Measurements from ENCODE around the gene ZCWPW2.

The ZCWPW2 gene

DNA sequence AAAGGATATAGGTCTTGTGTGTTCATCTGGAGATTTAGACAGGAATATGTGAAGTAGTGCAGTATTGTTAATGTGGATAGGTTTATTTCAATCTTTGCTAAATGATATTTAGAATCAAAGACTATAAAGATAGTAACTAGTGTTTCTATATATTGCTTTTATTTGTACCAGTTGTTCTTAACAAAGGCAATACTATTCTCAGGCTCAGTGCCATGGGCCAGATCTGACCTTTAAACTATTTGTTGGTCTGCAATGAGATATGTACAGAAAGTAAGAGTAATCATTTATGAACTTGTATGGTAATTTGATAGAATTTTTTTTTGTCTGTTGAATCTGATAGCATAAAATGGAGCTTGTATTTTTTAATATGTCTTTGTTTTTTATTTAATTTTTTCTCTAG lies 146.8 kb downstream of the ZCWPW2 start:
- no peak overlapping the region for H3K27ac ChIP-seq (ENCODE audit: low read length)
- H3K4me3 ChIP-seq (ENCODE audit: low read length) = no peak overlapping the region
- no peaks in the 10 kb centered on the region for H3K27me3 ChIP-seq (ENCODE audit: control insufficient read depth, insufficient read depth, low read length)
- no peaks in the 10 kb centered on the region for H3K4me1 ChIP-seq (ENCODE audit: control insufficient read depth, insufficient read depth, low read length)
- DNase-seq (ENCODE audit: low read depth, low spot score) = no peak
- H3K9me3 ChIP-seq (ENCODE audit: control insufficient read depth, insufficient read depth, low read length) = no peaks in the 10 kb centered on the region
- no peaks in the 10 kb centered on the region for H3K36me3 ChIP-seq (ENCODE audit: control insufficient read depth, insufficient read depth, low read length)

GRCh38 chr3:28502397-28502937 lies 153.9 kb downstream of the ZCWPW2 start:
- H3K9me3 ChIP-seq (ENCODE audit: control insufficient read depth, insufficient read depth, low read length) = no peaks in the 10 kb centered on the region
- no peaks in the 10 kb centered on the region for H3K27me3 ChIP-seq (ENCODE audit: control insufficient read depth, insufficient read depth, low read length)
- no CpG with 5 or more reads among the region's 6 CpGs for WGBS (ENCODE audit: insufficient coverage, insufficient read length)
- no peaks in the 10 kb centered on the region for H3K36me3 ChIP-seq (ENCODE audit: control insufficient read depth, insufficient read depth, low read length)
- no peak overlapping the region for H3K27ac ChIP-seq (ENCODE audit: low read length)
- no peak overlapping the region for H3K4me3 ChIP-seq (ENCODE audit: low read length)
- no peak for DNase-seq (ENCODE audit: low read depth, low spot score)
- H3K4me1 ChIP-seq (ENCODE audit: control insufficient read depth, insufficient read depth, low read length) = no peaks in the 10 kb centered on the region

- DNase-seq (ENCODE audit: low read depth, low spot score) = no peak
- no peak overlapping the region for H3K4me3 ChIP-seq (ENCODE audit: low read length)
- WGBS (ENCODE audit: insufficient coverage, insufficient read length) = no CpG with 5 or more reads among the region's 1 CpG
- H3K36me3 ChIP-seq (ENCODE audit: control insufficient read depth, insufficient read depth, low read length) = no peaks in the 10 kb centered on the region
- no peak overlapping the region for H3K27ac ChIP-seq (ENCODE audit: low read length)
- no peaks in the 10 kb centered on the region for H3K9me3 ChIP-seq (ENCODE audit: control insufficient read depth, insufficient read depth, low read length)
- no peaks in the 10 kb centered on the region for H3K27me3 ChIP-seq (ENCODE audit: control insufficient read depth, insufficient read depth, low read length)
- H3K4me1 ChIP-seq (ENCODE audit: control insufficient read depth, insufficient read depth, low read length) = no peaks in the 10 kb centered on the region
These were observed 156.5 kb downstream of the ZCWPW2 start for GRCh38 chr3:28504976-28505375.

DNA sequence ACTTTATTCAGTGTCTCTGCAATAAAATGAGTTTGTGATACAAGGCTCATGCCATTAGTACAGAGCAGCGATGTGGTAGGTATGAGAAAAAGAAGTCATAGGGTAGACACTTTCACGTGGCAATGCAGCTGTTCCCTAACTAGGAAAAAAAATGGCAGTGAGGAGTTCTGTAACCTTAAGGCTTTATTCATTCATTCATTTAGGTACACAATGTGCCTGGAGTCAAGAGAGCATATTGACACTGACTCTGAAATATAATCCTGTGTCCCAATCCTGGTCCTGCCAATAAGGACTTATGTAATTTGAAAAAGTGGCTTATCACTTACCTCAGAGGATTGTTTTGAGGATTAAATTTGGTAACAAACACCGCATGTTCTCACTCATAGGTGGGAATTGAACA lies 173.1 kb downstream of the ZCWPW2 start:
- no peak overlapping the region for H3K27ac ChIP-seq (ENCODE audit: low read length)
- no peaks in the 10 kb centered on the region for H3K9me3 ChIP-seq (ENCODE audit: control insufficient read depth, insufficient read depth, low read length)
- no peaks in the 10 kb centered on the region for H3K36me3 ChIP-seq (ENCODE audit: control insufficient read depth, insufficient read depth, low read length)
- WGBS (ENCODE audit: insufficient coverage, insufficient read length) = no CpG with 5 or more reads among the region's 3 CpGs
- no peaks in the 10 kb centered on the region for H3K4me1 ChIP-seq (ENCODE audit: control insufficient read depth, insufficient read depth, low read length)
- H3K27me3 ChIP-seq (ENCODE audit: control insufficient read depth, insufficient read depth, low read length) = no peaks in the 10 kb centered on the region
- no peak for DNase-seq (ENCODE audit: low read depth, low spot score)
- no peak overlapping the region for H3K4me3 ChIP-seq (ENCODE audit: low read length)

DNA sequence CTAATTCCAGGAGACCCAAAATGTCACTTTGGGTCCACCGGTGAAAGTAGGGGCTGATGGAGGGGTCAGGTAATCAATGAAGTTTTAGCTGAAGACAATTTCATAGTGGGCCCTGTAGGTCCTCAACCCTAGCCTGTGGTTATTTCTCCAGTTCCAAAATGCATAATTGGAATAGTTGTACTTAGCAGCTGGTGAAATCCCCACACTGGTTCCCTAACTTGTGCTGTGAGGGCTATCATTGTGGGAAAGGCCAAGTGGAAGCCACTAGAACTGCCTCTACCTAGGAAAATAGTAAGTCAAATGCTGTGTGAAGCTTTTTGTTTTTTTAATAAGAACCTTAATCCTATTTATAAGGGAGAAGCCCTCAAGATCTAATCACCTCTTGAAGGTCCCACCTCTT lies 193.8 kb downstream of the ZCWPW2 start:
- Histone ChIP-seq H3K27me3 (ENCODE audit: control insufficient read depth, insufficient read depth, low read length) (no peaks in the 10 kb centered on the region), H3K27ac (ENCODE audit: low read length) (no peak overlapping the region), H3K4me3 (ENCODE audit: low read length) (no peak overlapping the region), H3K9me3 (ENCODE audit: control insufficient read depth, insufficient read depth, low read length) (no peaks in the 10 kb centered on the region), H3K36me3 (ENCODE audit: control insufficient read depth, insufficient read depth, low read length) (no peaks in the 10 kb centered on the region), H3K4me1 (ENCODE audit: control insufficient read depth, insufficient read depth, low read length) (no peaks in the 10 kb centered on the region)
- WGBS (ENCODE audit: insufficient coverage, insufficient read length) = no CpG with 5 or more reads among the region's 1 CpG
- DNase-seq (ENCODE audit: low read depth, low spot score) = no peak

DNA sequence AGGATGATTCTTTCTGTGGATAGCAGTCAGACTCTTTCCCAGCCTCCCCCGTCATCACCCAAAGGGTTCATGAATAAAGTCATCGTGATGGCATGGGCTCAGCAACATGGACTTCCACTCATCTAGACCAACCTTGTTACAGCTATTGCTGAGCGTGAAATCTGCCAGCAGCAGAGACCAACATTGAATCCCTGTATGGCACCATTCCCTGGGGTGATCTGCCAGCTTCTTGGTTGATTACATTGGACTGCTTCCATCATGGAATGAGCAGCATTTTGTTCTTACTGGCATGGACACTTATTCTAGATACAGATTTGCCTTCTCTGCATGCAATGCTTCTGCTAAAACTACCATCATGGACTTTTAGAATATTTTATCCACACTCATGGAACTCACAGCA lies 195.7 kb downstream of the ZCWPW2 start:
- no peak for DNase-seq (ENCODE audit: low read depth, low spot score)
- no peak overlapping the region for H3K27ac ChIP-seq (ENCODE audit: low read length)
- no peak overlapping the region for H3K4me3 ChIP-seq (ENCODE audit: low read length)
- no CpG with 5 or more reads among the region's 3 CpGs for WGBS (ENCODE audit: insufficient coverage, insufficient read length)
- H3K27me3 ChIP-seq (ENCODE audit: control insufficient read depth, insufficient read depth, low read length) = no peaks in the 10 kb centered on the region
- H3K9me3 ChIP-seq (ENCODE audit: control insufficient read depth, insufficient read depth, low read length) = no peaks in the 10 kb centered on the region
- H3K36me3 ChIP-seq (ENCODE audit: control insufficient read depth, insufficient read depth, low read length) = no peaks in the 10 kb centered on the region
- no peaks in the 10 kb centered on the region for H3K4me1 ChIP-seq (ENCODE audit: control insufficient read depth, insufficient read depth, low read length)

DNA sequence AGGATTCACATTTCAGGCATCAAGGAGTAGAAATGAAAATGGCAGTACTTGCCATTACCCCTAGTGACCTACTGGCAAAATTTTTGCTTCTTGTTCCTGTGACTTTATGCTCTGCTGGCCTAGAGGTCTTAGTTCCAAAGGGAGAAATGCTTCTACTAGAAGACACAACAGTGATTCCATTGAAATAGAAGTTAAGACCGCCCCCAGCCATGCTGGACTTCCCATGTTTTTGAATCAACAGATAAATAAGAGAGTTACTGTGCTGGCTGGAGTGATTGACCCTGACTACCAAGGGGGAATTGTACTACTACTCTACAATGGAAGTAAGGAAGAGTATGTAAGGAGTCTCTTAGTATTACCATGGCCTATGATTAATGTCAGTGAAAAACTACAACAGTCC lies 196.3 kb downstream of the ZCWPW2 start:
- no CpG with 5 or more reads among the region's 1 CpG for WGBS (ENCODE audit: insufficient coverage, insufficient read length)

DNA sequence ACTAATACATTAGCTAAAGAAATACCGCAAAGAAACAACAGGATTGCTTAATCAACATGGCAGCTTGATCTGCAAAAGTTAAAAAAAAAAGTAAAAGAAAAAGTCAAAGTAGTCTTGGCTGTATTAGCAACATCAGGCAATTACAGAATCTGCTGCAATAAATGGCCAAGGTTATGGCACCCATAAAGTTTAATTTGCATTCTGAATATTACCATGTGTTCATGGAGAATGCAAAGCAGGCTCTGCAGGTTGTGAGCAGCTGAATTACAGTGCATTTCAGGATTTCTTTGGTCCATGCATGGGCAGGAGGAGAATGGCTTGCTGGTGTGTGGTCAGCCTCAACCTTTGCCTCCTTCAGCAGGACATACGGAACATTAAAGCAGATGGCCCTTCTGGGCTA lies 199.2 kb downstream of the ZCWPW2 start:
- H3K4me3 ChIP-seq (ENCODE audit: low read length) = no peak overlapping the region
- no CpG with 5 or more reads among the region's 2 CpGs for WGBS (ENCODE audit: insufficient coverage, insufficient read length)
- no peak for DNase-seq (ENCODE audit: low read depth, low spot score)

More for the DNA sequence above, 196.3 kb downstream of the ZCWPW2 start:
- no peak for DNase-seq (ENCODE audit: low read depth, low spot score)
- Histone ChIP-seq H3K36me3 (ENCODE audit: control insufficient read depth, insufficient read depth, low read length) (no peaks in the 10 kb centered on the region), H3K27me3 (ENCODE audit: control insufficient read depth, insufficient read depth, low read length) (no peaks in the 10 kb centered on the region), H3K27ac (ENCODE audit: low read length) (no peak overlapping the region), H3K4me1 (ENCODE audit: control insufficient read depth, insufficient read depth, low read length) (no peaks in the 10 kb centered on the region), H3K4me3 (ENCODE audit: low read length) (no peak overlapping the region), H3K9me3 (ENCODE audit: control insufficient read depth, insufficient read depth, low read length) (no peaks in the 10 kb centered on the region)

GRCh38 chr3:28553175-28553574 lies 204.7 kb downstream of the ZCWPW2 start:
- no peak overlapping the region for H3K27ac ChIP-seq (ENCODE audit: low read length)
- H3K36me3 ChIP-seq (ENCODE audit: control insufficient read depth, insufficient read depth, low read length) = no peaks in the 10 kb centered on the region
- no CpG with 5 or more reads among the region's 3 CpGs for WGBS (ENCODE audit: insufficient coverage, insufficient read length)
- no peaks in the 10 kb centered on the region for H3K9me3 ChIP-seq (ENCODE audit: control insufficient read depth, insufficient read depth, low read length)
- no peak for DNase-seq (ENCODE audit: low read depth, low spot score)
- no peaks in the 10 kb centered on the region for H3K27me3 ChIP-seq (ENCODE audit: control insufficient read depth, insufficient read depth, low read length)
- H3K4me3 ChIP-seq (ENCODE audit: low read length) = no peak overlapping the region
- H3K4me1 ChIP-seq (ENCODE audit: control insufficient read depth, insufficient read depth, low read length) = no peaks in the 10 kb centered on the region

More for the DNA sequence above, 199.2 kb downstream of the ZCWPW2 start:
- H3K36me3 ChIP-seq (ENCODE audit: control insufficient read depth, insufficient read depth, low read length) = no peaks in the 10 kb centered on the region
- no peaks in the 10 kb centered on the region for H3K4me1 ChIP-seq (ENCODE audit: control insufficient read depth, insufficient read depth, low read length)
- no peaks in the 10 kb centered on the region for H3K27me3 ChIP-seq (ENCODE audit: control insufficient read depth, insufficient read depth, low read length)
- no peaks in the 10 kb centered on the region for H3K9me3 ChIP-seq (ENCODE audit: control insufficient read depth, insufficient read depth, low read length)
- no peak overlapping the region for H3K27ac ChIP-seq (ENCODE audit: low read length)

DNA sequence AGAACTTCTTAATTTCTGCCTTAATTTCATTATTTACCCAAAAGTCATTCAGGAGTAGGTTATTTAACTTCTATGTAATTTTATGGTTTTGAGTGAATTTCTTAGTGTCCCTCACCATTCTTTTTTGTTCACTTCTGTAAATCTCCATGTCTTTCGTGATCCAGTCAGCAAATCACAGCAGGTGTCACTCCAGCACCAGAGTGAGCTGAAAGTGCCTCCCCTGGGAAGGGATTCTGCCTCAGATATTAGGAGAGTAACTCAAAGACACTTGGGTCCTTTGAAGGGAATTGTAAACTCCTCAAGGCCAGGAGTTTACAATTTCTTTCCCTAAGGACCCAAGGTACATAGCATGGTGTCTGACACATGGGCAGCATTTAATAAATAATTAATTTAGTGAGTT lies 207.7 kb downstream of the ZCWPW2 start:
- WGBS (ENCODE audit: insufficient coverage, insufficient read length) = no CpG with 5 or more reads among the region's 1 CpG
- Histone ChIP-seq H3K9me3 (ENCODE audit: control insufficient read depth, insufficient read depth, low read length) (no peaks in the 10 kb centered on the region), H3K36me3 (ENCODE audit: control insufficient read depth, insufficient read depth, low read length) (no peaks in the 10 kb centered on the region), H3K27ac (ENCODE audit: low read length) (no peak overlapping the region), H3K4me3 (ENCODE audit: low read length) (no peak overlapping the region), H3K27me3 (ENCODE audit: control insufficient read depth, insufficient read depth, low read length) (no peaks in the 10 kb centered on the region), H3K4me1 (ENCODE audit: control insufficient read depth, insufficient read depth, low read length) (no peaks in the 10 kb centered on the region)
- DNase-seq (ENCODE audit: low read depth, low spot score) = no peak

GRCh38 chr3:28564211-28564610 lies 215.7 kb downstream of the ZCWPW2 start:
- Histone ChIP-seq H3K9me3 (ENCODE audit: control insufficient read depth, insufficient read depth, low read length) (no peaks in the 10 kb centered on the region), H3K27me3 (ENCODE audit: control insufficient read depth, insufficient read depth, low read length) (no peaks in the 10 kb centered on the region), H3K36me3 (ENCODE audit: control insufficient read depth, insufficient read depth, low read length) (no peaks in the 10 kb centered on the region), H3K4me3 (ENCODE audit: low read length) (no peak overlapping the region), H3K4me1 (ENCODE audit: control insufficient read depth, insufficient read depth, low read length) (no peaks in the 10 kb centered on the region), H3K27ac (ENCODE audit: low read length) (no peak overlapping the region)
- no peak for DNase-seq (ENCODE audit: low read depth, low spot score)
- no CpG with 5 or more reads among the region's 1 CpG for WGBS (ENCODE audit: insufficient coverage, insufficient read length)

Measured in iPS DF 6.9 (cell line).